Measurements from ENCODE around the gene ENOPH1.

DNA sequence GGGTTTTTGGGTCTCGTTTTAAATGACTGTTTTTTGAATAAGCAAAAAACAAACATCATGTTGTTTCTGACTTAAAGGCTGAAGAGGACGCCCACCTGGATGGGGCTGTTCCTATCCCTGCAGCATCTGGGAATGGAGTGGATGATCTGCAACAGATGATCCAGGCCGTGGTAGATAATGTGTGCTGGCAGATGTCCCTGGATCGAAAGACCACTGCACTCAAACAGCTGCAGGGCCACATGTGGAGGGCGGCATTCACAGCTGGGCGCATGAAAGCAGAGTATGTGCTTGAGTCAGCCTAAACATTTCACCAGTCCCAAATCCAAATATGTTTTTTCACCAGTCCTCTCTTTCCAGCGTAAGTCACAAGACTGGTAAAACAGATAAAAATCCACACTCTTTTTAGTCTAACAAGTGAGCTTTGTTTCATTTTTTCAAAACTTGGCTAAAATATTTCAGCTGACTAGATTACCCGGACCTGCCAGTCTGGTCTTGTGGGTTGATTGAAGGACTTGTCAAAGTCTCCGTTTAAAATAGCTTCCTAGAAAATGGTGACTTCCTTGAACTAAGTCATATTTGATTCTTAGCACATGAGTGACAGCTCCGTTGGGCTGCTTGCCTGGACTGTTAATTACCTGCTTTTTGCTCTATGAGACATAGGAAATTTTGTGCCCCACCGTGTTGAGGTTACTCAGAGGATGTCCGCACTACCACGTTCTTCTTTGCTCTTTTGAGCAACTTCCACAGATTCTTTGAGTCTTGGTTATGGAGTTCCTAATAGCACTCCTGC lies 20.8 kb downstream of the ENOPH1 start:
- TF ChIP-seq, protein P1, sequence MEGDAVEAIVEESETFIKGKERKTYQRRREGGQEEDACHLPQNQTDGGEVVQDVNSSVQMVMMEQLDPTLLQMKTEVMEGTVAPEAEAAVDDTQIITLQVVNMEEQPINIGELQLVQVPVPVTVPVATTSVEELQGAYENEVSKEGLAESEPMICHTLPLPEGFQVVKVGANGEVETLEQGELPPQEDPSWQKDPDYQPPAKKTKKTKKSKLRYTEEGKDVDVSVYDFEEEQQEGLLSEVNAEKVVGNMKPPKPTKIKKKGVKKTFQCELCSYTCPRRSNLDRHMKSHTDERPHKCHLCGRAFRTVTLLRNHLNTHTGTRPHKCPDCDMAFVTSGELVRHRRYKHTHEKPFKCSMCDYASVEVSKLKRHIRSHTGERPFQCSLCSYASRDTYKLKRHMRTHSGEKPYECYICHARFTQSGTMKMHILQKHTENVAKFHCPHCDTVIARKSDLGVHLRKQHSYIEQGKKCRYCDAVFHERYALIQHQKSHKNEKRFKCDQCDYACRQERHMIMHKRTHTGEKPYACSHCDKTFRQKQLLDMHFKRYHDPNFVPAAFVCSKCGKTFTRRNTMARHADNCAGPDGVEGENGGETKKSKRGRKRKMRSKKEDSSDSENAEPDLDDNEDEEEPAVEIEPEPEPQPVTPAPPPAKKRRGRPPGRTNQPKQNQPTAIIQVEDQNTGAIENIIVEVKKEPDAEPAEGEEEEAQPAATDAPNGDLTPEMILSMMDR (conservative IDR thresholded peaks at IDR 0.05) = no peak
- TF ChIP-seq EZH2 (IDR thresholded peaks at IDR 0.05; ENCODE audit: low read depth) = no peak
